Large intestine (tissue), 3 donors: ENCODE data around the gene COL4A3. TPM values are rescaled to one million over a fixed set of nuclear protein-coding genes. Genes with fewer than 3 reads are reported as not detected.

Experiments used
- DNase-seq, 2 donors: peaks; one replicate each; pipeline versions ENCODE4 v3.0.0 to v3.0.0-alpha.2; 2013
- H3K27ac ChIP-seq: one replicate; pipeline ENCODE4 v1.5.1; 2013; ENCODE audit warnings: low read length
- H3K27me3 ChIP-seq: 2 replicates; pipeline ENCODE4 v1.6.1; 2013; ENCODE audit warnings: low read length; ENCODE audit not compliant: control insufficient read depth, insufficient read depth
- H3K36me3 ChIP-seq: 2 replicates; pipeline ENCODE4 v1.6.1; 2013; ENCODE audit warnings: low read length; ENCODE audit not compliant: control insufficient read depth, insufficient read depth
- H3K4me1 ChIP-seq: one replicate; pipeline ENCODE4 v1.6.1; 2013; ENCODE audit warnings: low read length; ENCODE audit not compliant: control insufficient read depth, insufficient read depth
- H3K4me3 ChIP-seq: one replicate; pipeline ENCODE4 v1.5.1; 2013; ENCODE audit warnings: low read length
- H3K9me3 ChIP-seq: one replicate; pipeline ENCODE4 v1.6.1; 2013; ENCODE audit warnings: mild to moderate bottlenecking, low read depth, low read length, moderate library complexity; ENCODE audit not compliant: control insufficient read depth
- WGBS: methylation state at CpG from one replicate; pipeline ENCODE4 v1.1.5; 2013; ENCODE audit warnings: low lambda C conversion rate; ENCODE audit not compliant: insufficient coverage; 5-methylcytosine and 5-hydroxymethylcytosine counted together
- polyA plus RNA-seq: library from polyadenylated mRNA; unstranded; fragments of 120-200 nt; gene quantifications from one replicate; pipeline ENCODE4 v1.2.1, GENCODE V29; 2013

Gene COL4A3
- polyA plus RNA-seq, 1 donor = 0.19 TPM

- Histone ChIP-seq H3K4me3 (no peak overlapping the region), H3K36me3 (no peaks in the 10 kb centered on the region), H3K27ac (no peak overlapping the region), H3K27me3 (peaks cover 14% of the 10 kb centered on the region), H3K9me3 (no peaks in the 10 kb centered on the region), H3K4me1 (no peaks in the 10 kb centered on the region)
- DNase-seq = no peak
- WGBS = no CpG with 5 or more reads among the region's 4 CpGs
Measured at GRCh38 chr2:227132986-227133385, 31.4 kb upstream of the COL4A3 start.

DNA sequence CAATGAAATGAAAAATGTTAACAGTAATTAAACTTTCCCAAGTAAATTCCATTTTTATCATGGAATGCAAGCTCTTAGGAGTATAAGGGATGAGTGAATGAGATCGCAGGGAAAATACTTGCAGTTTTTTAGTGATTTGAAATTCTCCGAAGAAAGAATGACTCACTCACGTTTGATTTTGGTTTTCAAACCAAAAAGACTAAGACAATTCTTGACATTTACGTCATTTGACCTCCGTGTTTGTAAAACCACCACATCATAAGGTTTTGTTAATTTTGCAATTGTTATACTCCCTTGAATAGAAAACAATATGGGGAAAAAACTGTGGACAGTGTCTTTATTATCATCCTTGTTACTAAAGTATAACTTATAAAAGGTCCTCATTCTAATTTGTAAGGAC, 29.8 kb upstream of the COL4A3 start:
- Histone ChIP-seq H3K36me3 (no peaks in the 10 kb centered on the region), H3K9me3 (no peaks in the 10 kb centered on the region), H3K27me3 (peaks cover 5% of the 10 kb centered on the region), H3K27ac (no peak overlapping the region), H3K4me1 (no peaks in the 10 kb centered on the region), H3K4me3 (no peak overlapping the region)
- no peak for DNase-seq
- WGBS = 94% methylated on average over 5 of the region's 5 CpGs

GRCh38 chr2:227141301-227141700, 23.1 kb upstream of the COL4A3 start:
- Histone ChIP-seq H3K4me3 (no peak overlapping the region), H3K4me1 (no peaks in the 10 kb centered on the region), H3K27me3 (peaks cover 3% of the 10 kb centered on the region), H3K36me3 (no peaks in the 10 kb centered on the region), H3K27ac (no peak overlapping the region), H3K9me3 (no peaks in the 10 kb centered on the region)
- WGBS = 100% methylated on average over 4 of the region's 4 CpGs
- no peak for DNase-seq

DNA sequence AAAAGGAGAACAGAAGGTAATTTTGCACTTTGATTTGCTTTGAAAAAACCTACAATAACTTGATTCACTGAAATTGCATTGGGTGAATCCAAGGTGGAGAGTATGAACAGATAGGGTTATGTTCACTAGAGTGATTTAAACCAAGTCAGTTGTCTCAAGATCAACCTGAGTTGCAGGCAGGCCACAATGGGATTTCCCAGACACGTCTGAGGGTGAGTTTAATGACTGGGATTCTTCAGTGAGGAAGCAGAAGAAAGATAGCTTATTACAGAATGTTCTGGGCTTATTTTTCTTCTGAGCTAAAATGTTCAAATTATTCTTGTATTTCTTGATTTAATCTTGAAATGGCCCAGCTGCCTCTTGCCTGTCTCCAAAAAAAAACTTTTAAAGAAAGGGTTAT, 20.5 kb upstream of the COL4A3 start:
- H3K4me1 ChIP-seq = no peaks in the 10 kb centered on the region
- no peaks in the 10 kb centered on the region for H3K27me3 ChIP-seq
- no peak for DNase-seq
- no peaks in the 10 kb centered on the region for H3K9me3 ChIP-seq
- H3K4me3 ChIP-seq = no peak overlapping the region
- 50% methylated on average over 1 of the region's 1 CpG for WGBS
- H3K27ac ChIP-seq = no peak overlapping the region
- H3K36me3 ChIP-seq = no peaks in the 10 kb centered on the region

- DNase-seq = no peak
- 100% methylated on average over 1 of the region's 6 CpGs for WGBS
- H3K27ac ChIP-seq = no peak overlapping the region
Measured at GRCh38 chr2:227146456-227146855, 18.0 kb upstream of the COL4A3 start.

DNA sequence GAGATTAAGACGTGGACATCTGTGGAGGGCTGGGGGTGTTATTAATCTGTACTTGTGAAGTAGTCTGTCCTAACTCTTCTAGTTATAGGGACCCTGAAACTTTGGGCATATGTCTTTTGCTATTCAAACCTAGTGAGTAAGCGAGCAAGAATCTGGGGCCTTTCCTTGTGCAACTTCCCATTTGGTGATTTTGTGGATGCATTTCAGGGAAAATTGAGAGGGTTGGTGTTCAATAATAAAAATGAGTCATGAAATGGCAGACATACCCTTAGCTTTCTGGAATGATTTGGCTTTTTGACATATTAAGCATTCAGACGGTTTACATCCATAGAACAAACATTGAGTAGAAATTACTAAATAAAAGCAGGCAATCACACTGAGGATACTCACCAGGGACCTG, 17.4 kb upstream of the COL4A3 start:
- Histone ChIP-seq H3K36me3 (no peaks in the 10 kb centered on the region), H3K4me1 (no peaks in the 10 kb centered on the region), H3K27ac (no peak overlapping the region), H3K27me3 (no peaks in the 10 kb centered on the region), H3K4me3 (no peak overlapping the region), H3K9me3 (no peaks in the 10 kb centered on the region)
- DNase-seq = no peak
- WGBS = no CpG with 5 or more reads among the region's 3 CpGs

More at GRCh38 chr2:227146456-227146855, 18.0 kb upstream of the COL4A3 start:
- Histone ChIP-seq H3K27me3 (no peaks in the 10 kb centered on the region), H3K4me3 (no peak overlapping the region), H3K4me1 (no peaks in the 10 kb centered on the region), H3K9me3 (no peaks in the 10 kb centered on the region), H3K36me3 (no peaks in the 10 kb centered on the region)

DNA sequence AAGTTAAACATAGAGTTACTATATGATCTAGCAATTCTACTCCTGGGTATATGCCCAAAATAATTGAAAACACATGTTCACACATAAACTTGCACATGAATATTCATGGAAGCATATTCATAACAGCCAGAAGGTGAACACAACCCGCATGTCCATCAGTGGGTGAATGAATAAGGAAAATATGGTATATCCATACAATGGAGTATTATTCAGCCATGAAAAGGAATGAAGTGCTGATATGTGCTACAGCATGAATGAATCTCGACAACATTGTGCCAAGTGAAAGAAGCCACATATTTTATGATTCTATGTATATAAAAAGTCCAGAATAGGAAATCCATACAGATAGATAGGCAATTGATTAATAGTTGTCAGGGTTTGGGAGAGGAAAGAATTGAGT, 16.3 kb upstream of the COL4A3 start:
- no peaks in the 10 kb centered on the region for H3K9me3 ChIP-seq
- H3K27ac ChIP-seq = no peak overlapping the region
- DNase-seq = no peak
- no peak overlapping the region for H3K4me3 ChIP-seq
- H3K36me3 ChIP-seq = no peaks in the 10 kb centered on the region
- H3K4me1 ChIP-seq = no peaks in the 10 kb centered on the region
- 71% methylated on average over 1 of the region's 2 CpGs for WGBS
- H3K27me3 ChIP-seq = no peaks in the 10 kb centered on the region

- Histone ChIP-seq H3K27ac (no peak overlapping the region), H3K4me1 (no peaks in the 10 kb centered on the region), H3K4me3 (no peak overlapping the region), H3K9me3 (no peaks in the 10 kb centered on the region), H3K36me3 (no peaks in the 10 kb centered on the region), H3K27me3 (no peaks in the 10 kb centered on the region)
- no CpG with 5 or more reads among the region's 2 CpGs for WGBS
- no peak for DNase-seq
Measured at GRCh38 chr2:227150222-227150936, 14.0 kb upstream of the COL4A3 start.

- no peak overlapping the region for H3K27ac ChIP-seq
- WGBS = no CpG with 5 or more reads among the region's 2 CpGs
- no peak for DNase-seq
Measured at GRCh38 chr2:227152093-227152766, 12.2 kb upstream of the COL4A3 start.

DNA sequence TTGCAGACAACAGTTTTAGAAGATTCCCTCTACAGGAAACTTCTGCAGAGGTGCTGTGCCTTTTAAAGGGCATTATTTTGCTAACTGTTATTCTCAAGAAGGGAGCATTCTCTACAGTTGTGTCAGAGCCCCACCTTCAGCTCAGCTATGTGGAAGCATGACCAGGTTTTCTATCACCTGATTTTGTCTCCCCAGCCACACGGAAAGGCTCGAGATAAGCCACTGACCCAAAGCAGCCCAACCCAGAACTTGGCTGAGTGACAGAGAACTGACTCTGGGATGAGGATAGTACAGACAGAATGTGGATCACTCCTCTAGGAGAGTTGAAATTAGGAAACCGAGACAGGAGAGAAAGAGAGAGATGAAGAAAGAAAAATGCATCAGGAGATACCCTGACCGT, 11.1 kb upstream of the COL4A3 start:
- DNase-seq = no peak
- Histone ChIP-seq H3K27me3 (no peaks in the 10 kb centered on the region), H3K4me1 (no peaks in the 10 kb centered on the region), H3K9me3 (no peaks in the 10 kb centered on the region), H3K4me3 (no peak overlapping the region), H3K27ac (no peak overlapping the region), H3K36me3 (no peaks in the 10 kb centered on the region)
- 88% methylated on average over 2 of the region's 4 CpGs for WGBS

More at GRCh38 chr2:227152093-227152766, 12.2 kb upstream of the COL4A3 start:
- no peaks in the 10 kb centered on the region for H3K4me1 ChIP-seq
- no peaks in the 10 kb centered on the region for H3K36me3 ChIP-seq
- no peaks in the 10 kb centered on the region for H3K9me3 ChIP-seq
- no peak overlapping the region for H3K4me3 ChIP-seq
- H3K27me3 ChIP-seq = no peaks in the 10 kb centered on the region
